Heart left ventricle (tissue), 13 donors: ENCODE results near the gene CXXC4.

Source experiments
- POLR2A ChIP-seq, 2 donors: fragments of 450-650 bp; IDR thresholded peaks; one replicate each; pipeline ENCODE4 v1.6.1; 2017; ENCODE audit warnings: antibody characterized with exemption in 2 of 2, mild to moderate bottlenecking in 2 of 2, moderate library complexity in 2 of 2
- TF ChIP-seq, protein P1 (sequence below), 12 donors: fragments of 200-600 bp; sonication (generic) in 4 of 12; IDR thresholded peaks; one replicate each; pipeline versions ENCODE4 v1.5.0 to v1.8.0; 2018 to 2022; ENCODE audit warnings: antibody characterized with exemption in 12 of 12, mild to moderate bottlenecking in 5 of 12
- donor health status: ischemic (EF 13 %, LVEDD 7.1; RV severe dilation, severe dysfunction).
- donor health status: DM: no; HTN: yes; CAD: no.
- donor health status: DM: no; HTN: no; CAD: no.
- donor health status: ischemic (EF 25% LVEDD 6.9; RV normal size, moderate dysfunction).
- donor health status: ischemic (EF 25% LVEDD 5.7; RV mildly dilated, moderate dysfunction).
- donor health status: ischemic (EF 35%, LVEDD 5.7; RV mildly dilated, moderate dysfunction).
- donor health status: nonischemic (EF 11% LVEDD 7.7; RV severe dilation, severe dysfunction).
- donor health status: DM: yes; HTN: yes; CAD: no.
- donor health status: PGD.
- donor health status: ischemic (EF 29% LVEDD 5.4; RV normal size, mild dysfunction).
- donor health status: nonischemic (EF 23%, LVEDD 6.1; RV moderate dilation, normal function).

- TF ChIP-seq, protein P1, sequence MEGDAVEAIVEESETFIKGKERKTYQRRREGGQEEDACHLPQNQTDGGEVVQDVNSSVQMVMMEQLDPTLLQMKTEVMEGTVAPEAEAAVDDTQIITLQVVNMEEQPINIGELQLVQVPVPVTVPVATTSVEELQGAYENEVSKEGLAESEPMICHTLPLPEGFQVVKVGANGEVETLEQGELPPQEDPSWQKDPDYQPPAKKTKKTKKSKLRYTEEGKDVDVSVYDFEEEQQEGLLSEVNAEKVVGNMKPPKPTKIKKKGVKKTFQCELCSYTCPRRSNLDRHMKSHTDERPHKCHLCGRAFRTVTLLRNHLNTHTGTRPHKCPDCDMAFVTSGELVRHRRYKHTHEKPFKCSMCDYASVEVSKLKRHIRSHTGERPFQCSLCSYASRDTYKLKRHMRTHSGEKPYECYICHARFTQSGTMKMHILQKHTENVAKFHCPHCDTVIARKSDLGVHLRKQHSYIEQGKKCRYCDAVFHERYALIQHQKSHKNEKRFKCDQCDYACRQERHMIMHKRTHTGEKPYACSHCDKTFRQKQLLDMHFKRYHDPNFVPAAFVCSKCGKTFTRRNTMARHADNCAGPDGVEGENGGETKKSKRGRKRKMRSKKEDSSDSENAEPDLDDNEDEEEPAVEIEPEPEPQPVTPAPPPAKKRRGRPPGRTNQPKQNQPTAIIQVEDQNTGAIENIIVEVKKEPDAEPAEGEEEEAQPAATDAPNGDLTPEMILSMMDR (IDR thresholded peaks at IDR 0.05) = no peak
- no peak for TF ChIP-seq POLR2A (IDR thresholded peaks at IDR 0.05)
Measured at GRCh38 chr4:104502471-104502870, 7.8 kb upstream of the CXXC4 start.
